Activated CD8-positive, alpha-beta memory T cell treated with anti-CD3 and anti-CD28 coated beads, Interleukin-2, amount 50 U/mL, for 1 hour (primary cell): ENCODE measurements around the gene SDC1.
"Not testable (repeated sequence)": the region's sequence is repeated elsewhere in the genome, so short reads cannot be mapped to it uniquely, and the experiment has no call there.

Experiments used
- DNase-seq: peaks from one replicate; pipeline ENCODE4 v3.0.0-alpha.2; 2020; ENCODE audit errors: extremely low read depth

The SDC1 gene

GRCh38 chr2:20198001-20198400 is 26.9 kb downstream of the SDC1 start:
- DNase-seq, result no peak

DNA sequence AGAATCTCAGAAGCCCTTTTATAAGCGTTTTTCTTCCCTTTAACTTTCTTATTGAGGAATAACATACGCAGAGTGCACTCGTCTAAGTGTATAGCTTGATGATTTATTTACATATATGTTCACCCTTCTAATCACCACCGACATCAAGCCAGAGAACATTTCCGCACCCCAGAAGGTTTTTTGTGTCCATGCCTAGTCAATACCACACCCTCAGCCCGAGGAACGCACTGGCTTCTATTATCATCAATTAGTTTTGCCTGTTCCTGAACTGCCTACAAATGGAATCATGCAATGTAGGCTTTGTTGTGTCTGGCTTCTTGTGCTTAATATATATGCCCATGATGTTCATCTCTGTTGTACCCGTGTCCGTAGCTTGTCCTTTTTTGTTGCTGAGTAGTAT is 27.7 kb downstream of the SDC1 start:
- DNase-seq, result no peak

DNA sequence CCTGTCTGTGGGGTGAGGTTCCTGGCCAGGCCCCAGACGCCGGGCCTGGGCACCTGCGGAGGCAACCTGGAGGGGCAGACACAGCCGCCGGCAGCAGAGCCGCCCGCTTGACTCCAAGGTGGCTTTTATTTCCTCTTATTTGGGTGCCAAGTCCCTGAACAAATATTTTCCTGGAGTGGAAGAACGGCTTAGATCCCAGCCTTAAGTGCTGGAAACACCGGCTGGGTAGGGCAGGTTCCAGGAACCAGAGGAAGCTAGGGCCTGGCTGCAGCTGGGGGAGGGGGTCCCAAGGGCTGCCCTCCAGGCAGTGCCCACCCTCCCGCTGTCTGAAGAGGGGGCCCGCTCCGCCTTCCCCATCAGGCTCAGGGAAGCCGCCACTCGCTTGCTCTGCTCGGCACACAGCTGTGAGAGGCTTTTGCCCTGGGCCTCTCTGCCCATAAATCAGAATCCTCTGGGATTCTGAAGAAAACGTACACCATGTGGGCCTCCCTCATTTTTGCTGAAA is 28.2 kb downstream of the SDC1 start:
- DNase-seq, result no peak

- DNase-seq, result no peak
Measured at GRCh38 chr2:20196053-20196656, 28.8 kb downstream of the SDC1 start.

DNA sequence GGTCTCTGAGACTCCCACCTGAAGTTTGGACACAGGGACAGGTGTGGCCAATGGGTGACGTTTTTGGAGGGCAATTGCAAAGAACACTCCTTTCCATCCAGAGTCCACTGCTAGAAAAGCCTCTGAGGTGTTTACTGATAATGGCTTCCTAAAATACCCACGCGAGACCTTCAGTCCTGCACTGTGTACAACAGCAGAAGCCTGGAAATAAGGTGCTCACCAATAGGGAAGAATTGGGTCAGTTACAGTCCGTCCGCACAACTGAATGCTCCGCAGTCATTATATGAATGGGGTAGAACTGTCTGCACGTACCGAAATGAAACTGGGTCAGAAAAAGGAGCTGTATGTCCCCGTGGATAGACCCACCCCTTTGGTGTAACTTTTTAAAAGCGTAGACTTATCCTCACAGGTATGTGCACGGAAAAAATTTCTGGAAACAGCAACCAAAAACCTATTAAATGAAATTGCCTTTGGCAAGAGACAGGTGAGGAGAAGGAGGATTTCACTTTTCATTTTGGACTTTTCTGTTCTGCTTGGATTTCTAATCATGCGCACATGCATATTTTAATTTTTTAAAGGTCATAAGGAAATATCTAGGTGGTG is 29.4 kb downstream of the SDC1 start:
- no peak for DNase-seq

- DNase-seq, result not testable (repeated sequence)
Measured at GRCh38 chr2:20195016-20195411, 29.9 kb downstream of the SDC1 start.

DNA sequence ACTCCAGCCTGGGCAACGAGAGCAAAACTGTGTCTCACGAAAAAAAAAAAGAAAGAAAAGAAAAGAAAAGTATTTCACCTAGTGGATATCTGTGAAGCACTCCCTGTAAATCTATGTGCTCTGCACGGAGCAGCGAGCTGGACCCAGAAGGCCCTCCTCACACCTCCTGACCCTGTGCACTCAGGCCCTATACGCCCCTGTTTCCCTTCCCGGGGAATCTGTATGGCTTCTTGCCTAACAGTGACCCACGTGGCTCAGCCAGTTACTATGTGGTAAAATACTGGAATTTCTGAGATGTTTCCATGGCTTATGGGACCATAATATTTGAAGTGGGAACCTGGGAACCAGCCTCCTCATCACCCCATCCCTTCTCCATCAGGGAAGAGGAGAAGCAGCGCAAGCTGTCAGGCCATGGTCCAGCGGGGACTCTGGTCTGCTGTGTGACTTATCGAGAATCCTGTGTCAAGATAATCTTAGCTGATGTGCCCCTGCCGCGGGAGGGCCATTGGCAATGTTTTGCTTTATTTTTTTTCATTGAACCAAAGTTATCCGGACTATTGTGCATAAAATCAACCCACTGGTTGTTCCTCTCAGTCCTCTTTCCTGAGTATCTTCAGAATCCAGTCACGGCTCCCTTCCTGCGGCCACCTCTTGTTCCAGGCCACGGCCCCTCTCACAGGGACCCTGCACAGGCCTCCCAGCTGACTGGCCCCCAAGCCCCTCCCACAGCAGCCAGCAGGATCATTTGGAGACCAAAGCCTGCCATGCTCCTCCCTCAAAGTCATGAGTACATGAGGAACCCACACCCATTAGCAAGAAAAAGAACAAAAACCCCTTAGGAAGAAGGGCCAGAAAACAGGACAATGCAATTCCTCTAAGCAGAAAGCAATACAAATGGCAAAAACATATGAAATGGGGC is 30.6 kb downstream of the SDC1 start:
- no peak for DNase-seq

- no peak for DNase-seq
Measured at GRCh38 chr2:20193185-20193584, 31.7 kb downstream of the SDC1 start.

DNA sequence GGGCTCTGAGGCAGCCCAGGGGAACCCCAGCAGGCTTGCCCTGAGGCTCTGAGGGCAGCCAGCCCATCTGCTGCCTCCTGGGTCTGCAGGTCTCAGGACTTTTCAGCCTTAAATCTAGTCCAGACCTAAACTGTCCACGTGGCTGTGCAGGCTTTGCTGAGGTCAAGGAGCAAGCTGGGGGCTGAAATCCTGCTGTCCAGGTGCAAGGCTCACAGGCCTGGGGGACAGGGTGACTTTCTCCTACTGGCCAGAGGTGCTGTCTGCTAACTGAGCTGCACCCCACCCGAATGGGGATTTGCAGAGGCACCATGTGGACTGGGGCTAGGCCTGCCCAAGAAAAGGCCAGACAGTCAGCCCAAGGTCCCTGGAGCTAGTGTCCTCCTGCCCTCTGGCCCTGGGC is 32.1 kb downstream of the SDC1 start:
- no peak for DNase-seq

DNA sequence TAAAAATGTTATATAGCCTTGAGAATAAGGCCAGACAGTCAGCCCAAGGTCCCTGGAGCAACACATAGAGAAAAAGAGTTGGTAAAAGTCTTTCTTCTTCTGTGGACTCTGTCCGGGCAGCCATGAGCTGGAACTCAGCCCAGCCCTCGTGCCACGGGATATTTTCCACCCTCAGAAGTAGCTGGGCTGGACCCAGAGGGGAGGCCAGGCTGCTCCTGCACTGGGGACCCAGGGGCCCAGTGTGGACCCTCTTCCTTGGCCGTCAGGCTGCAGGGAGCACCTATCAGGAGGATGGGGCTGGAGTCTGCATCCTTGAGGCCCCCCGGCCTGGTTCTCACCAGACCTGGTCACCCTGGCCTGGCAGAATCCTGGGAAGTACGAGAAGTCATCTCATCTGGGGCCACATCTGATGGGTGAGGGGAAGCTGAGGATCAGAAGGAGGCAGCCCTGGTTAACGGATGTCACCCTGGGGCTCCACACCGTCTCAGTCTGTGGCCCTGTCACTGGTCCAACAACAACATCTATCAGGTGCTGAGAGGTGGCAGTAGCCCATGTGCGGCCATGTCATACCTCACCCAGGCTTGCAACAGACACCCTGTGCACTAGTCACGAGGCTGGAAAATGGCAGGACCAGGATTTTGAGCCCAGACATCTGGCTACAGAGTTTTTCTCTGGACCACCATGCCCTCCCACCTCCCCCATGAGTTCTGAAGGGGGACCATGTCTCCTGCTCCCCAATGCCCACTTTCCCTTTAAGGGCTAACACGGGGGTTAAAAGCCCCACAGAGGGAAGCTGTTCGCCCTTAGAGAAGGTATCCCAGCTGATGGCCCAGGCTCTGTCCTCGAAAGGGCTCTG is 33.0 kb downstream of the SDC1 start:
- no peak for DNase-seq

DNA sequence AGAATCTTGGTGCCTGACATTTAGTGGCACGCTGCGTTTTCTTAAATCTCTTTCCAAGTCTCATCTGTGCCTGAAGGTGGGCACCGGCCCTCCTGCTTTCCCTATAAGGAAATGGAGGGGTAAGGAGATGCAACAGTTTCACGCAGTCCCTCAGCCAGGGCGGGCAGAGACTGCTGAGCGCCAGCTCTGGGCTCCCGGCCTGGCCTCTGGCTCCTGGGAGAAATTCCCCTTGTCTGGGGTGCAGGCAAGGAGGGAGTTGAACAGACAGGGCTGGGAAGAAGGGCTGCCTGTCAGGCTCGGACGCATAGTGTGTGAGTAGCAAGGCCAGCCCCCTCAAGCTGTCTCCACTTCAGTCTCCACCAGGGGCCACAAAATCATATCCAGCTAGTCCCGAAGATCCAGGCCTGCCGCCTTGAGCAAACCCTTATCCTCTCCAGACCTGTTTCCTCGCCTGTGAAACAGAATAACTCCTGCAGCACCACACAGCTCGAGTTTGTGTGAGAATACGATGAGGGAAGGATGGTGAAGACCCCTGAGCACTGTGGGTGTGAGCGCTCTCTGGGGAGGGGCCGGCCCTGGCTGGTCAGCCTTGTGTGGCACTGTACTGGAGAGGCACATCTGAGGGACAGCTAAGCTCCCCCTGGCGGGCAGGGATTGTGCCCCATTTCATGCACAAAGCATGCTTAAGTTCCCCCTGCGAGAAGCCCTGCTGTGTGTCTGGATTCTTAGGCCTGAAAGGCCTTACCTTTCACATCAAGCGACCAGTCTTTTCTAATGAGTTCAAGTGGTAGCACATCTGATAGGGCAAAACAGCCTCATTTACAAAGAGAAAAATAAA is 33.8 kb downstream of the SDC1 start:
- DNase-seq, result no peak

- DNase-seq, result no peak
Measured at GRCh38 chr2:20190170-20190569, 34.8 kb downstream of the SDC1 start.

- DNase-seq, result no peak
Measured at GRCh38 chr2:20189299-20189931, 35.5 kb downstream of the SDC1 start.

- no peak for DNase-seq
Measured at GRCh38 chr2:20188851-20189250, 36.1 kb downstream of the SDC1 start.

- no peak for DNase-seq
Measured at GRCh38 chr2:20188201-20188600, 36.7 kb downstream of the SDC1 start.

DNA sequence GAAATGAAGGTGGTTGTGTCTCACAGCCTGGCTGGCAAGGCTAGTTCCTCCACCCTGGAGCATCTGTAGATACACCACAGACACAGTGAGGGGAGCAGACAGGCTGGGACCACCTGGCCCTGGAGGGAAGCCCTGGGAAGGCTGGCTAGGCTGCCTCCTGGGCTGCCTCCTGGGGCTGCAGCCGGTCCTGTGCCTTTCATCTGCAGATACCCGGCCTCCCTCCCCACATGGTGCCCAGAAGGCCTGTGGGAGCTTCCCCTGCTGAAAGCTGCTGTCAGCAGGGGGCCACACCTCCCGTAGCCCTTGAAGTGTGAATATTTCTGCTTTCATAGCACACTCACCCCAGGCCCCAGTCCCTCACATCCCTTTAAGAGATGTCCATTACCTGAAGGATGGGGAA is 37.6 kb downstream of the SDC1 start:
- DNase-seq, result no peak

DNA sequence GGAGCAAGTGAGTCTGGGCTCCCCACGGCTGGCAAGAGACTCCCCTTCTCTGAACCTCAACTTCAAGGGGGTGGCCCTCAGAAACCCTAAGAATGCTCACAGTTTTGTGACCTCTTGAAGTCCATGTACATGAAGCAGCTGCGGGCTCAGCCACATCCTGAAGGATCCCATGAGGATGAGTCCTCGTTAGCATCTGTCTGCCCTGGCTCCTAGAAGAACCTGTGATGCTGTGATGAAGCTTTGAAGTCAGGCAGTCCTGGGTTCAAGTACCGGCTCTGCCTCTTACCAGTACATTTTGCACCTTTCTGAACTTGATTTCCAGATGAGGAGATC is 38.1 kb downstream of the SDC1 start:
- no peak for DNase-seq

GRCh38 chr2:20186078-20186854 is 38.7 kb downstream of the SDC1 start:
- no peak for DNase-seq

DNA sequence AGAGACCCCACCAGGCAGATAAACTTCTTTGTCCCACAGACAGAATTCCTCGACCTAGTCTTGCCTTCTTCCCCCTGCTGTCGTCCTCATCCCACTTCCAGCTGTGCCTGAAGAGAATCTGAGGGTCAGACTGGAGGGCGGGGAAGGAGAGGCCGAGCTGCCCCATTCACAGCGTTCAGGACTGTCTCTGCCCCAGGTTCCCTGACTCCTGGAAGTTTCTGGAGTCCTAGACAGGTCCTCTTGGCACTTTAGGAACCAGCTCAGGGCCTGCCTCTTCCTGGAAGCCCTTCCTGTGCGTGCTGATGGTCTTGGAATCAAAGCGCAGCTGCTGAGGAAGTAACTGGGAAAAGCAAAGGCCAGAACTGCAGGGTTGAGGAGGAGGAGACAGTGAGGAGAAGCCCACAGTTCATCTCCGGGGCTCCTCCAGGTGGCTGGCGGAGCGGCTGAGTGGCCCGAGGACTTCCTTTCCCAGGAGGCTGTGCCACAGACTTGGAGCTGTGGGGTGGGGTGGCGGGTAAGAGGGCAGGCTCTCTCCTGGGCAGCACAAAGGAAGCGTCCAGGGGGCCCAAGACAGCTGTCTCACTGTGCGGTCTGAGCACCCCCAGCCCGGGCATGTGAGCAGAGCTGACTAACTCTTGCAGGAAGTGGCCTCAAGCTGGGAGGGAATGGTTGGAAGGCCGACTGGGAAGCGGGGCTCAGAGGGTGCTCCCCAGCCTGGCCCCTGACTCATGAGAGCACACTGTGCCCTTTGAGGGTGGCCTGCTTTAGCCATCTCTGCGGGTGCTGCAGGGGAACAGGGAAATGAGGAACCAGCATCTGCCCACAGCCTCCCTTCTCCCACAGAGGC is 39.5 kb downstream of the SDC1 start:
- no peak for DNase-seq
